AG20443 (cell line): ENCODE data around the gene MUC6.

ENCODE experiments used
- DNase-seq: peaks from one replicate; pipeline ENCODE4 v3.0.0; 2012; ENCODE audit warnings: low spot score, mixed read lengths

MUC6 gene, protein sequence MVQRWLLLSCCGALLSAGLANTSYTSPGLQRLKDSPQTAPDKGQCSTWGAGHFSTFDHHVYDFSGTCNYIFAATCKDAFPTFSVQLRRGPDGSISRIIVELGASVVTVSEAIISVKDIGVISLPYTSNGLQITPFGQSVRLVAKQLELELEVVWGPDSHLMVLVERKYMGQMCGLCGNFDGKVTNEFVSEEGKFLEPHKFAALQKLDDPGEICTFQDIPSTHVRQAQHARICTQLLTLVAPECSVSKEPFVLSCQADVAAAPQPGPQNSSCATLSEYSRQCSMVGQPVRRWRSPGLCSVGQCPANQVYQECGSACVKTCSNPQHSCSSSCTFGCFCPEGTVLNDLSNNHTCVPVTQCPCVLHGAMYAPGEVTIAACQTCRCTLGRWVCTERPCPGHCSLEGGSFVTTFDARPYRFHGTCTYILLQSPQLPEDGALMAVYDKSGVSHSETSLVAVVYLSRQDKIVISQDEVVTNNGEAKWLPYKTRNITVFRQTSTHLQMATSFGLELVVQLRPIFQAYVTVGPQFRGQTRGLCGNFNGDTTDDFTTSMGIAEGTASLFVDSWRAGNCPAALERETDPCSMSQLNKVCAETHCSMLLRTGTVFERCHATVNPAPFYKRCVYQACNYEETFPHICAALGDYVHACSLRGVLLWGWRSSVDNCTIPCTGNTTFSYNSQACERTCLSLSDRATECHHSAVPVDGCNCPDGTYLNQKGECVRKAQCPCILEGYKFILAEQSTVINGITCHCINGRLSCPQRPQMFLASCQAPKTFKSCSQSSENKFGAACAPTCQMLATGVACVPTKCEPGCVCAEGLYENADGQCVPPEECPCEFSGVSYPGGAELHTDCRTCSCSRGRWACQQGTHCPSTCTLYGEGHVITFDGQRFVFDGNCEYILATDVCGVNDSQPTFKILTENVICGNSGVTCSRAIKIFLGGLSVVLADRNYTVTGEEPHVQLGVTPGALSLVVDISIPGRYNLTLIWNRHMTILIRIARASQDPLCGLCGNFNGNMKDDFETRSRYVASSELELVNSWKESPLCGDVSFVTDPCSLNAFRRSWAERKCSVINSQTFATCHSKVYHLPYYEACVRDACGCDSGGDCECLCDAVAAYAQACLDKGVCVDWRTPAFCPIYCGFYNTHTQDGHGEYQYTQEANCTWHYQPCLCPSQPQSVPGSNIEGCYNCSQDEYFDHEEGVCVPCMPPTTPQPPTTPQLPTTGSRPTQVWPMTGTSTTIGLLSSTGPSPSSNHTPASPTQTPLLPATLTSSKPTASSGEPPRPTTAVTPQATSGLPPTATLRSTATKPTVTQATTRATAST (N-terminal part only)

DNA sequence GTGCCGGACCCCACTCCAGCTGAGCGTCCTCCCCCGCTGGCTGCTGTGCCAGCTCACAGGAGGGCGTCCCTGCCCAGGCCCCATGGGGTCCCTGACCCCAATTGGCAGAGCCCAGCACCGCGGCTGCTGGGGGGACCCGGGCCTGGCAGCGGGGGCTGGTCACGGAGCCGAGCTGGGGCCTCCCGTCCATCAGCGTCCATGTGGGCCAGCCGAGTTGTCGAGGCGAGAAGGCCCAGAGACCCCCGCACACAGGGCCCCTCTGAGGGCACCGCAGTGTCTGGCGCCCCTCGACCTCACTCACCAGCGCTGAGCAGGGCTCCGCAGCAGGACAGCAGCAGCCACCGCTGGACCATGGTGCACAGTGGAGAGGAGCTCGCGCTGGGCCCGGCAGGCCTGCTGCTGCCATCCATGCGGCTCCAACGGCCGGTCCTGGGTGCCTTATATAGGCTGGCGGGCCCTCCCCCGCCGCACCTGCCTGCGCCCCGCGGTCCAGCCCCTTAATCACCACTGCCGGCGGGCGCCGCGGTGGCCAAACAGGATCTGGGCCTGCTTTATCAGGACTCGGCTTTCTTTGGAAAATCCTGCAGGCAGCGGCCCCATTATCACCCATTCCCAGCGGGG is at the start of gene MUC6:
Gene MUC6, minus strand, starts transcription at position 416 of the 621 bp plus-strand sequence. Its CDS starts 63 bp downstream, at position 353.
- no peak for DNase-seq

DNA sequence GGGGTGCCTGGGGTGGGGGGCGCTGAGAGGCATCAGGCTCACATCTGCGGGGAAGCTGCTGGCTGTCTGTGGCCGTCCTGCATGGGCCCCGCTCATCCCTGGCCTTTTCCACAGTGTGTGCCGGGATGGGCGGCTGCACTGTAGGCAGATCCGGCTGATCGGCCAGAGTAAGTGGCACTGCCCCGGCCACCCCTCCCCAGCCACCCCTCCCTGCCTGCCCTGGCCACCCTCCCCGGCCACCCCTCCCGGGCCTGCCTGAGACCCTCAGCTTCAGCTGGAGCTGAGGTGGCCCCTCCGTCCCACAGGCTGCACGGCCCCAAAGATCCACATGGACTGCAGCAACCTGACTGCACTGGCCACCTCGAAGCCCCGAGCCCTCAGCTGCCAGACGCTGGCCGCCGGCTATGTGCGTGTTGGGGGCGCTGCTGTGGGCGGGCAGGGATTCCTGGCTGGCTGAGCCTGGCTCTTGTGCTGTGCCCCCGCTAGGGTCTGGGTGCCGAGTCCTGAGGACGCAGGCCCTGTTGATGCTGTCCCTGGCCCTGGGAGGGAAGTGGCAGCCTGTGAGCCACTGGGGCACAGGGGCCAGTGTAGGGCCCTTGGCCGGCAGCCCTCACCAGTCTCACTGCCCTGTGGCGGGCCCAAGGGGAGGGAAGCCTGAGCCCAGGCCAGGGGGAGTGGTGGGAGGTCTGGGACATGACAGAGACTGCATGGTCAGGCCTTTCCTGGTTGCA is 49.1 kb upstream of the MUC6 start:
- DNase-seq, result no peak

DNA sequence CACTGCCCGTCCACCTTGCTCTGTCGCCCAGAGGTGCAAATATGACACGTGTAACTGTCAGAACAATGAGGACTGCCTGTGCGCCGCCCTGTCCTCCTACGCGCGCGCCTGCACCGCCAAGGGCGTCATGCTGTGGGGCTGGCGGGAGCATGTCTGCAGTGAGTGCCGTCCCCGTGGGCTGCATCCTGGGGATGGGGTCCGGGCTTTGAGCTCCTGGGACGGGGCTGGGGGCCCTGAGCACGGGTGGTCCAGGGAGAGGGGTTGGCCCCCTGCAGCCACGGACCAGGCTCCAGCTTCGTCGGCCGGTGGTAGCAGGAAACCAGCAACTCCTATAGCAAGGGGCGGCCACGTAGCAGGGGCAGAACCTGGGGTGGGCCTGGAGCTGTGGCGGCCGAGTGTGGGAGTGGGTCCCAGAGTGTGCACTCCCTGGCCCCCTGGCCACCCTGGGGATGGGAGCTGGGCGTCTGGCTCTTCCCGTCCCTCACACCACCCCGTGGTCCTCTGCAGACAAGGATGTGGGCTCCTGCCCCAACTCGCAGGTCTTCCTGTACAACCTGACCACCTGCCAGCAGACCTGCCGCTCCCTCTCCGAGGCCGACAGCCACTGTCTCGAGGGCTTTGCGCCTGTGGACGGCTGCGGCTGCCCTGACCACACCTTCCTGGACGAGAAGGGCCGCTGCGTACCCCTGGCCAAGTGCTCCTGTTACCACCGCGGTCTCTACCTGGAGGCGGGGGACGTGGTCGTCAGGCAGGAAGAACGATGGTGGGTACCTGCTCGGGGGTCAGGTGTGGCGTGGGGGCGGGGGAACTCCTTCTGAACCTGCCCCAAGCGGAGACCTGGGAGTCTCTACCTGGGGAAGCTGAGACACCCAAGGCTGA is 48.3 kb upstream of the MUC6 start:
- DNase-seq, result no peak

DNA sequence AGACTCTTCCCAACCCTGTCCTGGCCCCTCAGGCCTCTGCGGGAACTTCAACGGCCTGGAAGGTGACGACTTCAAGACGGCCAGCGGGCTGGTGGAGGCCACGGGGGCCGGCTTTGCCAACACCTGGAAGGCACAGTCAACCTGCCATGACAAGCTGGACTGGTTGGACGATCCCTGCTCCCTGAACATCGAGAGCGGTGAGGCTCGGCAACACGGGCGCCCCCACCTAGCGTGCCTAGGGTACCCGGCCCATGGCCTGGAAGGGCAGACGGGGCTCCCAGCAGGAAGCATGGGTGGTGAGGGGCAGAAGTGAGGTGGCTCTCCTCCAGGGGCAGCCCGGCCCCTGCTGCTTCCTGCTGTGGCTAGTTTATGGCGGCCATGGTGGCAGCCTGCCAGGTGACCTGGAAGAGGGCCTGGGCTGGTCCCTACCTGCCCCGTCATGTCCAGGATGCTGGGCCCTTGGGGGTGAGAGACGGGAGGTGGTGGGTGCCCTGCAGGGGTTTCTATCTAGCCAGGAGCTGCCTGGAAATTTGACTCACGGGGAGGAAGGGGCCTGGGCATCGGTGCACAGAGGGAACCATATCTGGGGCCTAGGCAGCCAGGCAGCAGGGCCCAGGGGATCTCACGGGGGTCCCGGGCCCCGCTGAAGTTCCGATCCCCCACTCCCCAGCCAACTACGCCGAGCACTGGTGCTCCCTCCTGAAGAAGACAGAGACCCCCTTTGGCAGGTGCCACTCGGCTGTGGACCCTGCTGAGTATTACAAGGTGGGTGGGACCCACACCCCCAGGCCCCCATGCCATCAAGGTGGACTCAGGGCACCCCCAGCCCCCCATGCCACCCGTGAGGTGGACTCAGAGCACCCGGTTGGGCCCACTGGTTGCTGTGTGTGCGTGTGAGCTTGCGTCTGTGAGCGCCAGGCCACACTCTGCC is 47.4 kb upstream of the MUC6 start:
- DNase-seq, result no peak

DNA sequence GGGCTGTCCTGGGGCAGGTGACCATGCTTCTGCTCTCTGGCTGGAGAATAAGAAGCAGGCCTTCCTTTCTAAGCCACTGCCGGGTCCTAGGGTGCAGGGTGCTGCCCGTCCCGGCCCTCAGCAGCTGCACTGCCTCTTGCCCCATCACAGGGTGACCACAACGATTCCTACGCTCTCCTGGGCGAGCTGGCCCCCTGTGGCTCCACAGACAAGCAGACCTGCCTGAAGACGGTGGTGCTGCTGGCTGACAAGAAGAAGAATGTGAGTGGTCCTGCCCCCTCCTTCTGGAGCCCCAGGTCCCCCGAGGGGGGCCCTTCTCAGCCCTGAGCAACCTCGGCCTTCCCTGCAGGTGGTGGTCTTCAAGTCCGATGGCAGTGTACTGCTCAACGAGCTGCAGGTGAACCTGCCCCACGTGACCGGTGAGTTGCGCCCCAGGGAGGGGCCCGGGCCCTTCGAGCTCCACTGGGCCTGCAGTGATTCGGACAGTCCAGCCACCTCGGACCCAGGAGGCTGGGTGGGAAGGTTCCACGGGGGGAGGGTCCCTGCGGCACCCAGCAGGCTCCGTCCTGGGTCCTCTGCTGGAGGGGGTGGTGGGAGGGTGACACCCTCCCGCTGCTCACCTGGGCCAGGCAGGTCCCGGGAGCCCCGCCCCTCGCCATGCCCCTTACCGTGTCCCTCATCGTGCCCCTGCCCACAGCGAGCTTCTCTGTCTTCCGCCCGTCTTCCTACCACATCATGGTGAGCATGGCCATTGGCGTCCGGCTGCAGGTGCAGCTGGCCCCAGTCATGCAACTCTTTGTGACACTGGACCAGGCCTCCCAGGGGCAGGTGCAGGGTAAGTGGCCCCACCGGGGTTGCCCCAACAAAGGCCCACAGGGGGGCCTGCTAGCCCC is 46.5 kb upstream of the MUC6 start:
- no peak for DNase-seq

DNA sequence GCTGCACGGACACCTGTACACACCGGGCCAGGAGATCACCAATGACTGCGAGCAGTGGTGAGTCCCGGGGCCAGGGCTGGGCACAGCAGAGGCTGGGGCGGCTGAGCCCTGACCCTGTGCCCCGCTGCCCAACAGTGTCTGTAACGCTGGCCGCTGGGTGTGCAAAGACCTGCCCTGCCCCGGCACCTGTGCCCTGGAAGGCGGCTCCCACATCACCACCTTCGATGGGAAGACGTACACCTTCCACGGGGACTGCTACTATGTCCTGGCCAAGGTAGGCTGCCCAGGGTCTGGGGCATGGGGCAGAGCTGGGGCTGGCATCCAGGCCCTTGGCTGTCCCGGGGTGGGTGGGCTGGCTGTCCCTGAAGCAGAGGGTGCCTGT is 45.8 kb upstream of the MUC6 start:
- no peak for DNase-seq

DNA sequence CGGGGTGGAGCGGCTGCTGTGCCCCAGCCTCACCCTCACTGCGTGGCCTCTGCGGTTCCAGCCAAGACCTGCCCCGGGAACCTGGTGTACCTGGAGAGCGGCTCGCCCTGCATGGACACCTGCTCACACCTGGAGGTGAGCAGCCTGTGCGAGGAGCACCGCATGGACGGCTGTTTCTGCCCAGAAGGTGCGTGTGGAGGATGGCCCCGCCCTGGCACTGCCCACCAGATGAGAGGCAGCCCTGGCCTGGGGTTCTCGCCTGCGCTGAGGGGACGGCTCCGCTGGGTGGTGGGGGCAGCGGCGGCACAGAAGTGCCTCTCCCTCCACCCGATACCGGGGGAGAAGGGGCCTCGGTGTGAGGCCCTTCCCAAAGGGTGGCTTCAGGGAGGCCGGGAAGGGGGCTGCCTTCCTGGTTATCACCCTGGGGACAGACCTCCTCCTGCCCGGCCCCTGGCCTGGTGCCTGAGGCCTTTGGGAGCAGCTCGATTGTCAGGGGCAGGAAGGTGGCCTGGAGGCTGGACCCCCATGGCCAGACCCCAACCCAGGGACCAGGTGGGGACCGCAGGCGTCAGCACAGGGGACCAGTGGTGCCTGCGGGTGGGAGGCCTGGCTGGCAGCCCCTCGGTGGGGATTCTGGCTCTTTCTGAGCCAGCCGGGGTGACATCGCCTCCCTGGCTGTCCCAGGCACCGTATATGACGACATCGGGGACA is 45.2 kb upstream of the MUC6 start:
- no peak for DNase-seq

DNA sequence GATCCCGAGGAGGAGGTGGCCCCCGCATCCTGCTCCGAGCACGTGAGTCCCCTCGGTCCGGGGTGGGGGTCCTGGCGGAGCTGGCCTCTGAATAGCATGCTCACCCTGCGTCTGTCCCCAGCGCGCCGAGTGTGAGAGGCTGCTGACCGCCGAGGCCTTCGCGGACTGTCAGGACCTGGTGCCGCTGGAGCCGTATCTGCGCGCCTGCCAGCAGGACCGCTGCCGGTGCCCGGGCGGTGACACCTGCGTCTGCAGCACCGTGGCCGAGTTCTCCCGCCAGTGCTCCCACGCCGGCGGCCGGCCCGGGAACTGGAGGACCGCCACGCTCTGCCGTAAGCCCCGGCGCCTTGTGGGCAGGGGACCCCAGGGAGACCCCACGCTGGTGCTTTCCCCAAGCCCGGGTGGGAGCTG is 41.7 kb upstream of the MUC6 start:
- no peak for DNase-seq

DNA sequence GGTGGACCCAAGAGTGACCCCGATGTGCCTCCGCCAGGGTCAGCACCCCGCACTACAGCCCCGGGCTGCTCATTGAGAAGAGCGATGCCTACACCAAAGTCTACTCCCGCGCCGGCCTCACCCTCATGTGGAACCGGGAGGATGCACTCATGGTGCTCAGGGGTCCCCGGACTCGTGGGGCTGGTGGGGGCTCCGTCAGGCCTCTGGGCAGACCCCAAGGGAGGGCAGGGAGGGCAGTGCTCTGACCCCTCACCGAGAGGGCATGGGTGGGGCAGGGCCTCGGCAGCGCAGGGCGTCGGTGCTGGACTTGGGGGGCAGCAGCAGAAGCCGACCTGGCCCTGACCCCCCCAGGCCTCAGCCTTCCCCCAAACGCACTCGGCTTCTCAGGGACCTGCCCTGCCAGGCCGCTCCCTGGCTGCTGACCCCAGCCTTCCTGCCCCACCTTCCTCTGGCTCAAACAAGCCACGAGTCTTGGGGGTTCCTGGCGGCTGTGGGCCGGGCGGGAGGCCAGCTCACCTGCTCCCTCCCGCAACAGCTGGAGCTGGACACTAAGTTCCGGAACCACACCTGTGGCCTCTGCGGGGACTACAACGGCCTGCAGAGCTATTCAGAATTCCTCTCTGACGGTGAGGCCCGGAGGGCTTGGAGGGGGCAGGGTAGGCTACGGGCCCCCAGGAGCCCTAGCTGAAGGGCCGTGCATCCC is 41.0 kb upstream of the MUC6 start:
- no peak for DNase-seq

DNA sequence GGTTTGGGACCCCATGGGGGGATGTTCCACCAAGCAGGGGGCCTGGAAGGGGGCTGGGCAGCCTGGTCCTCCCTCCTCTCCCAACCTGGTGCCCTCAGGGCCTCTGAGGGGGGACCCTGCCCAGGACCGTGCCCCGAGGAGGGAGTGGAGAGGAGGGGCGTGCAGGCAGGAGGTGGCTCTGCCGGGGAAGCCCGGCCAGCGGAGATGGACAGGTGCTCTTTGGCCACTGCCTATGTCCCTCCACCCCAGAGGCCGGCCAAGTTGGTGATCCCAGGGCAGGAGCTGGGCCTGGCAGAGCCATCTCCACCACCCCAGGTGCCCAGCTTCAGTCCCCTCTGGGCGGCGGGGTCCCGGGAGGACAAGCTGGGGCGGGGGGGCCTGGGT is 40.5 kb upstream of the MUC6 start:
- DNase-seq, result no peak

DNA sequence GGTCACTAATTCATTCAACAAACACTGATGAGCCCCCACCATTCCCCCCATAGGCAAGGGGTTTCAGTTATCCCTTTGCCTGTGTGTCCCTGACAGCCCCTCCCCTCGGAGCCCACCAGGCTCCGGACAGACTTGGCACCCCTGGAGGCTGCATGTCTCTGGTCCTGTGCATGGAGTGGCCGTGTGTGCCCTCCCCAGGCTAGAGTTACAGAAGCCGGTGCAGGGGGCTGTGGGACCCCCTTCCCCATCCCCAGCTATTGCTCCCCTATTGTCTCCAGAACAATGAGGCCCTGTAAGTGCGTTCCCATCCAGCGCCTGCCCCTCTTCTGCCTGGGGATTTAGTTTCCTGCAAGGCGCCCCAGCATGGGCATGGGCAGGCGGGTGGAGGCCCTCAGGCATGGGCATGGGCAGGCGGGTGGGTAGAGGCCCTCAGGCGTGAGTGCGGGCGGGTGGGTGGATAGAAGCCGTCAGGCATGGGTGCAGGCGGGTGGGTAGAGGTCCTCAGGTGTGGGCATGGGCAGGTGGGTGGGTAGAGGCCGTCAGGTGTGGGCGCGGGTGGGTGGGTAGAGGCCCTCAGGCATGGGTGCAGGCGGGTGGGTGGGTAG is 39.6 kb upstream of the MUC6 start:
- no peak for DNase-seq

DNA sequence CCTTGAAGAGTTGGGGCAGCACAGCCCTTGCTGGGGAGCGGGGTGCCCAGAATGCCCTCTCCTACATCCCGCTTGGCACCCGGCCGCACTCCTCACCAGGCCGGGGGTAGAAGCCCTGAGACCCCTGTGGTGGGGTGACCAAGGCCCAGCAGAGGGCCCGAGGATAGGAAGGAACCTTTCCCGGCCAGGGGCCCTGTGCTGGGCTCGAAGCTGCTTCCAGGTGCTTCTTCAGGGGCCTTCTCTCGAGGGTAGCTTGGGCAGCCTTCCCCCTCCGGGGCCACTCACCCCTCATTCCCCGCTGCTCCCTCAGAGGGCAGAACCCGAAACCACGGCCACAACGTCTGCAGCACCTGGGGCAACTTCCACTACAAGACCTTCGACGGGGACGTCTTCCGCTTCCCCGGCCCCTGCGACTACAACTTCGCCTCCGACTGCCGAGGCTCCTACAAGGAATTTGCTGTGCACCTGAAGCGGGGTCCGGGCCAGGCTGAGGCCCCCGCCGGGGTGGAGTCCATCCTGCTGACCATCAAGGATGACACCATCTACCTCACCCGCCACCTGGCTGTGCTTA is 38.9 kb upstream of the MUC6 start:
- DNase-seq, result no peak

DNA sequence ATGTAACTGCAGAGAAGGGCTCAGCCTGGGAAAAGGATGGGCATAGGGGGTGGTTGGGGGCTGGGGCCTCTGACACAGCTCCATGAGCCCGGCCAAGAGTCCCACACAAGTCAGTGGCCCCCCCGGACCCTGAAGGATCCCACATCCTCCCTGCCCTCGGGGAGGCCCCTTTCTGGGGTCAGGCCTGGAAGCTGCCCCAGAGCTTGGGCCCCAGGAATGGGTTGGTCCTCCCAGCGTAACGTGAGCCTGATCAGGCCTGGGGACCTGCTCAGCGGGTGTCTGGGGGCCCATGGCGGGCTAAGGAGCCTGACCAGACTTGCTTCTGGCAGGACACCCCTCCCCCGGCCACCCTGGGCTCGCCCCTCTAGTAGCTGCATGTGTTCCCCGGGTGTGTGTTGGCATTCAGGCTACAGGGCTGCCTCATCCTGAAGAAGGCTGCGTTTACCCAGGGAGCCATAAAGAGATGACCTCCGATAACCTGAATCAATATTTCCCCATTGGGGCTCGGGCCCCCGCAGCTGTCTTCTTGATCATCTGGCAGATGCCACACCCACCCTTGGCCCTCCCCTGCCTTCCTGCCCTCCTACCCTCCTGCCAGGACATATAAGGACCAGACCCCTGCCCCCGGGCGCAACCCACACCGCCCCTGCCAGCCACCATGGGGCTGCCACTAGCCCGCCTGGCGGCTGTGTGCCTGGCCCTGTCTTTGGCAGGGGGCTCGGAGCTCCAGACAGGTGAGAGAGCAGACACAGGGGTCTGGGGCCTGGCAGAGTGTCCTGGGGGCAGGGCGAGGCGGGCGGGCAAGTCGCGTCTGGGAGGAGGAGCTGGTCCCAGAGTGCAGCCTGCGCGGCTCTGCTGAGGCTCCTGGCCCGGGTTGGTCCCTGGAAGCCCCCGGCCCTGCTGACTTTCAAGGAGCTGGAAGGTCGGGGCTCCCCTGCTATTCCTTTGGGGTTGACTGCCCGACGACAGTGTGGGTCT is 38.0 kb upstream of the MUC6 start, which contains the start of gene MUC2:
Gene MUC2, plus strand, starts transcription at position 631 of the 978 bp plus-strand sequence.
- no peak for DNase-seq

DNA sequence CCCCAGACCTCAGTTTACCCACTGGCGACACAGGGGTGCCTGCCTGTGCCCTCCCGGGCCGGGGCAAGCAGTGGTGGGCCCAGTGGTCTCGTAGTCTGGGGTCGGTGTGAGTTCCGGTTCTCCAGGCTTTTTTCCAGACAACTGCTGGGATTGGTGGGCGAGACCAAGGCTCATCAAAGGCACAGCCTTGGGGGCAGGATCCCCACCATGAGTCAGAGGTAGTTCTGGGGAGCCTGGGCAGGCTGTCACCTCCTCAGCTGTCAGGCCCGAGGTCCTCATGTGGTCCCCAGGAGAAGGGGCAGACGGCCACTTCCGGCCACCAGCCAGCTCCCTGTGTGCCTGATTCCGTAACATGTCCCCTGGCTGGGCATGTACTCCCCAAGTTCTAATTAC is 37.3 kb upstream of the MUC6 start:
- no peak for DNase-seq
